Fibroblast of skin of left biceps (primary cell): ENCODE results near the gene ITGA8.

Source experiments
- DNase-seq, 2 experiments: peaks; one replicate each; pipeline ENCODE4 v3.0.0-alpha.2; 2013; ENCODE audit warnings: low read depth in 2 of 2

Gene ITGA8

GRCh38 chr10:15735763-15736162 lies 16.0 kb upstream of the ITGA8 start:
- DNase-seq, result peak in 1 of 2 experiments; percentile 21

- DNase-seq, result no peak
Observed at GRCh38 chr10:15730341-15730740, 10.6 kb upstream of the ITGA8 start.

GRCh38 chr10:15729890-15730289 lies 10.2 kb upstream of the ITGA8 start:
- no peak for DNase-seq

GRCh38 chr10:15726042-15726441 lies 6.3 kb upstream of the ITGA8 start:
- DNase-seq, result no peak

GRCh38 chr10:15725603-15726002 lies 5.9 kb upstream of the ITGA8 start:
- DNase-seq, result peak in 1 of 2 experiments; percentile 46

- DNase-seq, result no peak
Observed at GRCh38 chr10:15724683-15725082, 5.0 kb upstream of the ITGA8 start.

- DNase-seq, result no peak
Observed at GRCh38 chr10:15723803-15724202, 4.1 kb upstream of the ITGA8 start.

- DNase-seq, result no peak
Observed at GRCh38 chr10:15720635-15721287, 1.0 kb upstream of the ITGA8 start.

GRCh38 chr10:15719049-15719898 lies 448 bp downstream of the ITGA8 start:
- DNase-seq, result no peak

GRCh38 chr10:15718694-15719048 lies 1.1 kb downstream of the ITGA8 start:
- DNase-seq, result no peak

GRCh38 chr10:15715619-15716227 lies 4.0 kb downstream of the ITGA8 start:
- DNase-seq, result peak in 1 of 2 experiments; percentile 11

- DNase-seq, result no peak
Observed at GRCh38 chr10:15714847-15715246, 4.9 kb downstream of the ITGA8 start.

- DNase-seq, result peak; percentile 23 to 34
Observed at GRCh38 chr10:15712883-15713282, 6.8 kb downstream of the ITGA8 start.

- no peak for DNase-seq
Observed at GRCh38 chr10:15710455-15710854, 9.3 kb downstream of the ITGA8 start.

- no peak for DNase-seq
Observed at GRCh38 chr10:15705298-15705697, 14.4 kb downstream of the ITGA8 start.

- DNase-seq, result no peak
Observed at GRCh38 chr10:15704581-15704968, 15.1 kb downstream of the ITGA8 start.

GRCh38 chr10:15703944-15704580 lies 15.7 kb downstream of the ITGA8 start:
- DNase-seq, result no peak

GRCh38 chr10:15703151-15703880 lies 16.4 kb downstream of the ITGA8 start:
- DNase-seq, result no peak

GRCh38 chr10:15700078-15700674 lies 19.5 kb downstream of the ITGA8 start:
- DNase-seq, result no peak

GRCh38 chr10:15695852-15696251 lies 23.9 kb downstream of the ITGA8 start:
- no peak for DNase-seq

GRCh38 chr10:15690031-15690430 lies 29.7 kb downstream of the ITGA8 start:
- no peak for DNase-seq
